GM20431 (cell line): ENCODE measurements around the gene TRPC6.

ENCODE experiments used
- in situ Hi-C: fragments of 300-500 bp; cut with MseI, MboI; formaldehyde crosslinking; loops from one replicate; pipeline ENCODE4 v1.15.0; 2020; ENCODE audit warnings: low sequenced_read_pairs; ENCODE audit not compliant: unreplicated experiment

The TRPC6 gene

DNA sequence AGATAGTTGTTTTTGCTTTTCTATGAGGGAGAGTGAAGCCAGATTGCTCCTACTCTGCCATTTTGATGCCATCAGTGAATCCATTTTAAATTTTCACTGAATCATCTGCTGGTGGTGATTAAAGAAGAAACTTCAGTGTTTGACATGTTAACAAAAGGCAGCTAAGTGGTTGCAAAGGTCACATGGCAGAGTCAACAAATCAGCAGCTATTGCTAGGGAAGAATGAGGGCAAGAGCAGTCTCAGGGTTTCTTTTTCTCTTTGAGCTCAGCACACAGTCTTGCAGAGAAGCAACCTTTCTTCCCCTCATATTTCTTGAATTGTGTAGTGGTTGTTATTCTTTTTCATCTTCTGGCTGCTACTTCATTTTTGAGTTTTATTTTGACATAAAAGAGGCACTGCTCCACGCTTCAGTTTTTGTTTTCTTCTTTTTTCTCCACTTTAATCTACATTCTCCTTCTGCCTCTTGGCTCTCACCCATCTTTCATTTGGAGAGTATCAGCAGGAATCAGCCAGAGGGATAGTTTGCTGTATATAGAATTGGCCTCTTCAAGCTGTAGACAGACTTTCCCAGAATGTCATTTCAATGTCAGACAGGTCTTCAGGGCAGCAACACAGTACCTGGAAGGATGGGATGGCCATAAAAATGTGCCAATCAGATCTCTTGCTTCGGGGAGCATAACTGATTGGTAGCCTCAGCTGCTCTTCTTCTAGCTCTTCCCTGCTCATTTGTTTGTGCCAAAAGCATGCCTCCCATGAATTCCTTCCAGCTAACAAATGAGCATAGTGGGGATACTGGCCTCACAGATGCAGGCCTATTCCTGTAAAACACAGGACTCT, 153.9 kb downstream of the TRPC6 start:
- in situ Hi-C loops = loop anchor here (25.0 kb wide), 2 partner anchors 407 to 582 kb away; no protein-coding TSS in a partner anchor

DNA sequence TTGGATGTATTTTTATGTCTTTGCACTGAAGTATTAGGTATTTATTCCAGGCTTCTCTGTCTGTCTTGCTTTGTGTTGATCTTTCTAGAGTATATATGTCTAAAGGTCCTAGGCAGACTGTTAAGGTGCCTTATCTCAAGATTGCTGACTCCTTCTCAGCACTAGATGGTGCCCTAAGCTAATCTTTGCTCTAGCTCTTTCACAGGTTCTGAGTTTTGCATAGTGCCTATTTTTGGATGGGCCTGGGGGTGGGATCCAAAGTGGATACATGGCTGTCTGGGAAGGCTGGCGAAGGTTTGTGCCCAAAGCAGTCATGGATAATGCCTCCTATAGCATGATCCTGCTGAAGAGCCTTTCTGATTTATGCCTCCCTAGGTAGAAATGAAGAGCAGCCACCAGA, 154.9 kb downstream of the TRPC6 start:
- in situ Hi-C loops = loop anchor here (25.0 kb wide), 2 partner anchors 408 to 583 kb away; no protein-coding TSS in a partner anchor

DNA sequence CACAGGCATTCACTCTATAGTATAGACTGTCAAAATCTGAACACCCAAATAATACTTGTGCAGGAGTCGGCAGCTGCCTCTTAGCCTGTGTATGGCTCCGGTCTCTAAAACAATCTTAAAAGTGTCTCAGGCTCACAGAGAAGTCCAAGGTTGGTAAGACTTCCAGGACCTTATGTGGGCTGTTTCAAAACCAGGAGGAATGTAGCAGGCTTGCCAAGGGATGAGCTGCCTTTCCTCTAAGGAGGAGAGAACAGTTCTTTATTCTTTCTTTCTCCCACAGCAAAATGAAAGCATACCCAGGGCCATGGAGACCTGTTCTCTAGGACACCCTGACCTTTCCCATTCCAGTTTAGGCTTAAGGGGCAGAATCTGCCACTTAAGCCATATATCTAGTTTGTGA, 176.5 kb downstream of the TRPC6 start:
- in situ Hi-C loops = no loop called here
